Vagina (tissue), 2 donors: Measurements from ENCODE around the gene MALRD1.

ENCODE experiments used
- CTCF ChIP-seq, 3 experiments: fragments of 450-650 bp in 2 of 3; fragments of 200-600 bp in 1 of 3; sonication (generic) in 1 of 3; IDR thresholded peaks; one replicate each; pipeline ENCODE4 v1.5.1; 2017 to 2019; ENCODE audit warnings: antibody characterized with exemption in 3 of 3, mild to moderate bottlenecking in 2 of 3, moderate library complexity in 2 of 3
- POLR2AphosphoS5 ChIP-seq, 2 donors: sonication (generic); formaldehyde crosslinking; IDR thresholded peaks; one replicate each; pipeline ENCODE4 v1.9.0; 2017; ENCODE audit warnings: antibody characterized with exemption in 2 of 2, mild to moderate bottlenecking in 2 of 2, low read depth in 1 of 2; ENCODE audit not compliant: insufficient read depth in 1 of 2

- TF ChIP-seq POLR2AphosphoS5 (IDR thresholded peaks at IDR 0.05; ENCODE audit: insufficient read depth in 1 of 2, low read depth in 1 of 2) (no peak), CTCF (IDR thresholded peaks at IDR 0.05) (no peak)
Measured at GRCh38 chr10:19411119-19411518, 362.5 kb downstream of the MALRD1 start.
